Coronary artery (tissue), 2 donors: Measurements from ENCODE around the gene DCLK2.
"Not testable (repeated sequence)": the region's sequence is repeated elsewhere in the genome, so short reads cannot be mapped to it uniquely, and the experiment has no call there.

ENCODE experiments used
- DNase-seq: peaks from one replicate; pipeline ENCODE4 v3.0.0-alpha.2; 2017; ENCODE audit warnings: low spot score
- H3K27ac ChIP-seq, 2 donors: fragments of 200-600 bp; sonication (generic); one replicate each; pipeline ENCODE4 v1.5.1; 2016 to 2019
- H3K4me3 ChIP-seq: fragments of 200-600 bp; sonication (generic); 2 replicates; pipeline ENCODE4 v1.5.1; 2016; ENCODE audit warnings: mild to moderate bottlenecking, moderate library complexity
- TF ChIP-seq, protein P1 (sequence below): fragments of 200-600 bp; sonication (generic); IDR thresholded peaks from one replicate; pipeline ENCODE4 v1.5.1; 2019; ENCODE audit warnings: antibody characterized with exemption

DCLK2 gene

DNA sequence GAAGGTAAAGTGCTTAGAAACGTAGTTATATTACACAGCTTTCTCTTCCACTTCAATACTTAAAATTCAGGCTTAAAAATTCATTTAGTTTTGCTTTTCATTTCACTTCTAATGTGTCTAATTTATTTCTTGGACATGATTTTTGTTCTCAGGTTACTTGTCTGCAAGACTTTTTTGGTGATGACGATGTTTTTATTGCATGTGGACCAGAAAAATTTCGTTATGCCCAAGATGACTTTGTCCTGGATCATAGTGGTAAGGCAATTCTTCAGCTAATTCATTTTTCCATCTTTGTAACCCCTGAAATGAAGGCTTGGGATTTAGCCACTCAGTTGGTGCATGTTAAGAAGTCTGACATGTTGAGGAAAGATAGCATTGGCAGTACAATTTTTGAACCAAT lies 114.7 kb downstream of the DCLK2 start:
- DNase-seq = no peak
- no peak overlapping the region for H3K4me3 ChIP-seq
- H3K27ac ChIP-seq = no peak overlapping the region
- TF ChIP-seq, protein P1, sequence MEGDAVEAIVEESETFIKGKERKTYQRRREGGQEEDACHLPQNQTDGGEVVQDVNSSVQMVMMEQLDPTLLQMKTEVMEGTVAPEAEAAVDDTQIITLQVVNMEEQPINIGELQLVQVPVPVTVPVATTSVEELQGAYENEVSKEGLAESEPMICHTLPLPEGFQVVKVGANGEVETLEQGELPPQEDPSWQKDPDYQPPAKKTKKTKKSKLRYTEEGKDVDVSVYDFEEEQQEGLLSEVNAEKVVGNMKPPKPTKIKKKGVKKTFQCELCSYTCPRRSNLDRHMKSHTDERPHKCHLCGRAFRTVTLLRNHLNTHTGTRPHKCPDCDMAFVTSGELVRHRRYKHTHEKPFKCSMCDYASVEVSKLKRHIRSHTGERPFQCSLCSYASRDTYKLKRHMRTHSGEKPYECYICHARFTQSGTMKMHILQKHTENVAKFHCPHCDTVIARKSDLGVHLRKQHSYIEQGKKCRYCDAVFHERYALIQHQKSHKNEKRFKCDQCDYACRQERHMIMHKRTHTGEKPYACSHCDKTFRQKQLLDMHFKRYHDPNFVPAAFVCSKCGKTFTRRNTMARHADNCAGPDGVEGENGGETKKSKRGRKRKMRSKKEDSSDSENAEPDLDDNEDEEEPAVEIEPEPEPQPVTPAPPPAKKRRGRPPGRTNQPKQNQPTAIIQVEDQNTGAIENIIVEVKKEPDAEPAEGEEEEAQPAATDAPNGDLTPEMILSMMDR = no peak

GRCh38 chr4:150197256-150197655 lies 119.0 kb downstream of the DCLK2 start:
- DNase-seq, H3K4me3 ChIP-seq, H3K27ac ChIP-seq: not testable (repeated sequence)

GRCh38 chr4:150199056-150199455 lies 120.8 kb downstream of the DCLK2 start:
- TF ChIP-seq, protein P1 = no peak
- DNase-seq = no peak

GRCh38 chr4:150205016-150205415 lies 126.8 kb downstream of the DCLK2 start:
- Histone ChIP-seq H3K27ac (no peak overlapping the region), H3K4me3 (no peak overlapping the region)
- TF ChIP-seq, protein P1 = no peak
- DNase-seq = no peak

More at GRCh38 chr4:150199056-150199455, 120.8 kb downstream of the DCLK2 start:
- no peak overlapping the region for H3K4me3 ChIP-seq
- H3K27ac ChIP-seq = no peak overlapping the region

DNA sequence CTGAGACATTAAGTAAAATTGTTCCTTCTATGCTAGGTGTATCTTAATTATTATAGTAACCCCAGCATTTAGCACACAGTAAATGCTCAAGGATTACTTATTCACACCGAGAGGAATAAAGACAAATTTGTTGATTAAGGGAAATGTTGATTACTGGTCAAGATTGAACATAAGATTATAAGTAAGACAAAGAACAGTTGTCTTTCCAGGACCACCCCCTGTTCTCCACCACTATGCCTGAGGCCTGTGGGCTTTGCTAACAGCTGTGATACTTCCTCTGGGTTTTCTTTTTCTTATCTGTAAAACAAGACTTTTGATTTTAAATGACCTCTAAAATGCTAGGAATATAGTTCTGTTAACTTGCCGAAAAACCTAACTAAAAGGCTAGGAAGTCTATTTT lies 128.0 kb downstream of the DCLK2 start:
- Histone ChIP-seq H3K27ac (no peak overlapping the region), H3K4me3 (no peak overlapping the region)
- no peak for DNase-seq
- TF ChIP-seq, protein P1 = no peak

DNA sequence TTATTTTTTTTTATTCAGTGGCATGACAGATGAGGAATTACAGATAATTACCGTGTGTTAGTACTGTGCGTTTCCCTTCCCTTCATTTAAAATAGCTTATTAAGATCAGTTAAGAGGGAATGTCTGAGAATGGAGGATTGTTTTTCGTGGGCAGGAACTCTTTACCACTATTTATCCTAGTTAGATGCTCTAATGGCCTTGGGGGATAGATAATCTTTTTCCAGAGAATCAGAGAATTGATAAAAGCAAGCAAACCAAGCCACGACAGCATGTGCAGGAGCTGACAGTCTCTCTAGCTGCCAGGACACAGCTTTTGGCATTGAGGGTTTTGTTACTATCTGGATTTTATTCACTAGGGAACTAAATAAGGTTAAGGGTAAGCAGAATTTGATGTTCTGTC lies 128.7 kb downstream of the DCLK2 start:
- TF ChIP-seq, protein P1 = no peak
- no peak for DNase-seq
- no peak overlapping the region for H3K4me3 ChIP-seq
- no peak overlapping the region for H3K27ac ChIP-seq

- no peak for DNase-seq
- TF ChIP-seq, protein P1 = no peak
- no peak overlapping the region for H3K4me3 ChIP-seq
Measured at GRCh38 chr4:150207871-150208270, 129.6 kb downstream of the DCLK2 start.

More at GRCh38 chr4:150207871-150208270, 129.6 kb downstream of the DCLK2 start:
- H3K27ac ChIP-seq = no peak overlapping the region
